HG03442 (cell line): Measurements from ENCODE around the gene ZFYVE28.

Experiments used
- ATAC-seq: cut with Tn5 transposase; IDR thresholded peaks from one replicate; pipeline ENCODE4 v1.9.1; 2021; ENCODE audit warnings: mild to moderate bottlenecking, moderate library complexity; ENCODE audit not compliant: unreplicated experiment

ZFYVE28 gene

GRCh38 chr4:2354760-2355159 is 63.7 kb downstream of the ZFYVE28 start:
- no peak for ATAC-seq

- no peak for ATAC-seq
These were observed 64.3 kb downstream of the ZFYVE28 start for GRCh38 chr4:2354118-2354517.

- ATAC-seq, result no peak
These were observed 65.0 kb downstream of the ZFYVE28 start for GRCh38 chr4:2353222-2354107.

- ATAC-seq, result no peak
These were observed 65.7 kb downstream of the ZFYVE28 start for GRCh38 chr4:2352729-2353221.

- no peak for ATAC-seq
These were observed 66.3 kb downstream of the ZFYVE28 start for GRCh38 chr4:2352171-2352570.

- no peak for ATAC-seq
These were observed 67.5 kb downstream of the ZFYVE28 start for GRCh38 chr4:2350982-2351381.

- ATAC-seq, result no peak
These were observed 69.7 kb downstream of the ZFYVE28 start for GRCh38 chr4:2348786-2349185.

GRCh38 chr4:2347190-2347589 is 71.3 kb downstream of the ZFYVE28 start:
- ATAC-seq, result no peak

GRCh38 chr4:2343476-2343875 is 75.0 kb downstream of the ZFYVE28 start:
- no peak for ATAC-seq

GRCh38 chr4:2341911-2342652 is 76.4 kb downstream of the ZFYVE28 start:
- ATAC-seq, result no peak

- ATAC-seq, result no peak
These were observed 77.1 kb downstream of the ZFYVE28 start for GRCh38 chr4:2341261-2341841.

- ATAC-seq, result no peak
These were observed 78.0 kb downstream of the ZFYVE28 start for GRCh38 chr4:2340272-2341061.

GRCh38 chr4:2339458-2340271 is 78.8 kb downstream of the ZFYVE28 start:
- ATAC-seq, result no peak

GRCh38 chr4:2338754-2339457 is 79.5 kb downstream of the ZFYVE28 start:
- ATAC-seq, result no peak

- no peak for ATAC-seq
These were observed 80.5 kb downstream of the ZFYVE28 start for GRCh38 chr4:2337896-2338295.

- ATAC-seq, result no peak
These were observed 81.2 kb downstream of the ZFYVE28 start for GRCh38 chr4:2337131-2337723.

GRCh38 chr4:2336659-2337058 is 81.8 kb downstream of the ZFYVE28 start:
- ATAC-seq, result no peak

- ATAC-seq, result no peak
These were observed 82.7 kb downstream of the ZFYVE28 start for GRCh38 chr4:2335729-2336101.
